Omental fat pad (tissue), 4 donors: Measurements from ENCODE around the gene MRRF. TPM values are rescaled to one million over a fixed set of nuclear protein-coding genes. Genes with fewer than 3 reads are reported as not detected.

Experiments used
- ATAC-seq: fragments of 150-250 bp; one replicate; pipeline ENCODE4 v1.9.1; 2016; ENCODE audit warnings: mild to moderate bottlenecking, moderate library complexity; ENCODE audit not compliant: low FRiP score
- DNase-seq: peaks from one replicate; pipeline ENCODE4 v3.0.0-alpha.2; 2019; ENCODE audit warnings: low spot score
- CTCF ChIP-seq, 3 donors: fragments of 450-650 bp; IDR thresholded peaks; one replicate each; pipeline ENCODE4 v1.5.1; 2016 to 2017; ENCODE audit warnings: antibody characterized with exemption in 3 of 3, mild to moderate bottlenecking in 3 of 3, moderate library complexity in 2 of 3
- total RNA-seq, 4 donors: library from RNA; depleted of rRNA; stranded (reverse); fragments of >200 nt; gene quantifications; one replicate each; pipeline ENCODE4 v1.1.0, GENCODE V29; 2016

Gene MRRF
- total RNA-seq, 4 donors from 2014 or later = 31.2 to 44.6 (median 38.1) TPM

GRCh38 chr9:122262073-122262472 lies 2.6 kb upstream of the MRRF start:
- ATAC-seq (no peak), DNase-seq (no peak)
- no peak for TF ChIP-seq CTCF (IDR thresholded peaks at IDR 0.05)

GRCh38 chr9:122263699-122264349 lies 858 bp upstream of the MRRF start:
- no peak for TF ChIP-seq CTCF (IDR thresholded peaks at IDR 0.05)
- ATAC-seq (no peak), DNase-seq (no peak)

GRCh38 chr9:122265149-122265915 lies 650 bp downstream of the MRRF start:
- DNase-seq (no peak), ATAC-seq (peak; percentile 41)
- no peak for TF ChIP-seq CTCF (IDR thresholded peaks at IDR 0.05)

- ATAC-seq = no peak
- TF ChIP-seq CTCF (IDR thresholded peaks at IDR 0.05) = no peak
- no peak for DNase-seq
Observed at GRCh38 chr9:122268041-122268814, 3.5 kb downstream of the MRRF start.

GRCh38 chr9:122274055-122274454 lies 9.4 kb downstream of the MRRF start:
- ATAC-seq (no peak), DNase-seq (no peak)
- TF ChIP-seq CTCF (IDR thresholded peaks at IDR 0.05) = no peak

- DNase-seq = no peak
- no peak for ATAC-seq
- TF ChIP-seq CTCF (IDR thresholded peaks at IDR 0.05) = no peak
Observed at GRCh38 chr9:122276096-122276495, 11.4 kb downstream of the MRRF start.
